Neural cell (in vitro differentiated cells): Measurements from ENCODE around the gene SMAP2.

Source experiments
- CTCF ChIP-seq: fragments of 450-650 bp; IDR thresholded peaks from 2 replicates; pipeline ENCODE4 v1.5.1; 2014; ENCODE audit warnings: antibody characterized with exemption, mild to moderate bottlenecking, moderate library complexity; ENCODE audit not compliant: poor library complexity, severe bottlenecking
- EZH2 ChIP-seq: fragments of 200-600, 300-800 bp; shearing (Covaris generic), sonication (generic); IDR thresholded peaks from 2 replicates; pipeline ENCODE4 v1.6.1; 2014; ENCODE audit warnings: antibody characterized with exemption, low read length, borderline replicate concordance, mild to moderate bottlenecking; ENCODE audit not compliant: insufficient read depth, poor library complexity, severe bottlenecking
- RAD21 ChIP-seq: fragments of 450-650 bp; conservative IDR thresholded peaks from 2 replicates; pipeline ENCODE4 v1.6.1; 2014; ENCODE audit warnings: antibody characterized with exemption, mild to moderate bottlenecking, moderate library complexity
- REST ChIP-seq: IDR thresholded peaks from 2 replicates; pipeline ENCODE4 v1.6.1; 2012; ENCODE audit warnings: borderline replicate concordance
- TAF1 ChIP-seq: IDR thresholded peaks from 2 replicates; pipeline ENCODE4 v1.6.1; 2012; ENCODE audit warnings: low read depth

DNA sequence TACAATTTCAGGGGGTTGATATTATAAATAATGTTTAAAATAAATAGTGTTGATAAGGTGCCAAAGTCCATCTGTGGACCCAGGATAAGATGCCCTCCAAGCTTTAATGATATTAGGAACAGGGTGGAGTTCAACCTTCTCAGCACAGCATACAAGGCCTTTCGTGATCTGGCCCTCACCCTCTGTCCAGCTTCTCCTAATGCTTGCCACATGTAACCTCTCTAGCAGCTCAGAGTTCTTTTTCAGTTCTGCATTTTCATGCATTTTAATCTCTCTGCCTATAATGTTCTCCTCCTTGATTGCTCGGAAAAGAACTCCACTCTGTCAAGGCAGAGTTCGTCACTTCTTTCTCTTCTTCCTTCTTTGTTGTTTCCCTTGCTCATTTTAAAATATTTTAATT lies 21.4 kb upstream of the SMAP2 start:
- TF ChIP-seq TAF1 (no peak), REST (no peak), CTCF (no peak), RAD21 (no peak), EZH2 (no peak)
